Keratinocyte (primary cell): Measurements from ENCODE around the gene PCDH15.

Experiments
- EZH2 ChIP-seq: IDR thresholded peaks from one replicate; pipeline ENCODE4 v1.6.1; 2012; ENCODE audit warnings: inconsistent platforms, mild to moderate bottlenecking, low read length, moderate library complexity
- TF ChIP-seq, protein P1 (sequence below), 3 experiments: IDR thresholded peaks in 1 of 3; conservative IDR thresholded peaks in 1 of 3; optimal IDR thresholded peaks in 1 of 3; 2 replicates in 2 of 3; 3 replicates in 1 of 3; pipeline versions ENCODE3 to v1.5.1; 2011; ENCODE audit warnings: low read length in 3 of 3, mild to moderate bottlenecking in 3 of 3, moderate library complexity in 2 of 3, control low read depth in 1 of 3, inconsistent platforms in 1 of 3; ENCODE audit not compliant: insufficient read depth in 2 of 3; ENCODE audit errors: extremely low read depth in 1 of 3

DNA sequence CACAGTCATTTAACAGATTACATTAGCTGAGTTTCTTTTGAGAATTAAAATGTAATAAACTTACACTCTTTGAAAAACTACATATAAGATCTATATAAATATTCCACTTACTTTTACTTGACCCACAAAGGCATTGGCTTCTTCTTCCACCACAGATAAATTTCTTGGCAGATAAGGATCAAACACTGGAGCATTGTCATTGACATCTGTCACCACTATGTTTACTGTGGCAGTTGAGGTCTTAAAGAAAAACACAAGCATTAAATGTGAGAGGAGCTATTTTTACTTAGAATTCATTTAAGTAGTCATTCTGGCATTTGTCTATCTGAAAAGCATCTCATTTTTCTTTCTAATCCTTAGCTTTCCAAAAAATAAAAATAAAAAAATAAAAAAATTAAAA lies 734.4 kb downstream of the PCDH15 start:
- TF ChIP-seq, protein P1, sequence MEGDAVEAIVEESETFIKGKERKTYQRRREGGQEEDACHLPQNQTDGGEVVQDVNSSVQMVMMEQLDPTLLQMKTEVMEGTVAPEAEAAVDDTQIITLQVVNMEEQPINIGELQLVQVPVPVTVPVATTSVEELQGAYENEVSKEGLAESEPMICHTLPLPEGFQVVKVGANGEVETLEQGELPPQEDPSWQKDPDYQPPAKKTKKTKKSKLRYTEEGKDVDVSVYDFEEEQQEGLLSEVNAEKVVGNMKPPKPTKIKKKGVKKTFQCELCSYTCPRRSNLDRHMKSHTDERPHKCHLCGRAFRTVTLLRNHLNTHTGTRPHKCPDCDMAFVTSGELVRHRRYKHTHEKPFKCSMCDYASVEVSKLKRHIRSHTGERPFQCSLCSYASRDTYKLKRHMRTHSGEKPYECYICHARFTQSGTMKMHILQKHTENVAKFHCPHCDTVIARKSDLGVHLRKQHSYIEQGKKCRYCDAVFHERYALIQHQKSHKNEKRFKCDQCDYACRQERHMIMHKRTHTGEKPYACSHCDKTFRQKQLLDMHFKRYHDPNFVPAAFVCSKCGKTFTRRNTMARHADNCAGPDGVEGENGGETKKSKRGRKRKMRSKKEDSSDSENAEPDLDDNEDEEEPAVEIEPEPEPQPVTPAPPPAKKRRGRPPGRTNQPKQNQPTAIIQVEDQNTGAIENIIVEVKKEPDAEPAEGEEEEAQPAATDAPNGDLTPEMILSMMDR (optimal IDR thresholded peaks at IDR 0.05 in 1 of 3, IDR thresholded peaks at IDR 0.05 in 1 of 3, conservative IDR thresholded peaks at IDR 0.05 in 1 of 3; ENCODE audit: extremely low read depth in 1 of 3, insufficient read depth in 2 of 3, low read length in 3 of 3), result no peak
- no peak for TF ChIP-seq EZH2
